Ectodermal cell (in vitro differentiated cells): ENCODE data around the gene LYZL1.

Experiments used
- H3K27ac ChIP-seq: 2 replicates; pipeline ENCODE4 v1.7.0; 2013; ENCODE audit warnings: mild to moderate bottlenecking, low read depth, low read length; ENCODE audit not compliant: insufficient read depth, poor library complexity, severe bottlenecking
- H3K27me3 ChIP-seq: 2 replicates; pipeline ENCODE4 v1.7.0; 2013; ENCODE audit warnings: mild to moderate bottlenecking, low read length; ENCODE audit not compliant: insufficient read depth, control insufficient read depth, poor library complexity, severe bottlenecking
- H3K36me3 ChIP-seq: one replicate; pipeline ENCODE4 v1.7.0; 2013; ENCODE audit warnings: low read length; ENCODE audit not compliant: control insufficient read depth, insufficient read depth
- H3K4me1 ChIP-seq: one replicate; pipeline ENCODE4 v1.7.0; 2013; ENCODE audit warnings: low read length; ENCODE audit not compliant: control insufficient read depth, insufficient read depth
- H3K4me3 ChIP-seq: 2 replicates; pipeline ENCODE4 v1.7.0; 2013; ENCODE audit warnings: low read depth, low read length, control low read depth; ENCODE audit not compliant: insufficient read depth
- H3K9me3 ChIP-seq: 2 replicates; pipeline ENCODE4 v1.7.0; 2013; ENCODE audit warnings: mild to moderate bottlenecking, low read length, moderate library complexity; ENCODE audit not compliant: control insufficient read depth
- WGBS, 2 experiments: methylation state at CpG; one replicate each; pipeline ENCODE4 v1.1.7; 2013; ENCODE audit warnings: missing lambda C conversion rate in 2 of 2; 5-methylcytosine and 5-hydroxymethylcytosine counted together

The LYZL1 gene

DNA sequence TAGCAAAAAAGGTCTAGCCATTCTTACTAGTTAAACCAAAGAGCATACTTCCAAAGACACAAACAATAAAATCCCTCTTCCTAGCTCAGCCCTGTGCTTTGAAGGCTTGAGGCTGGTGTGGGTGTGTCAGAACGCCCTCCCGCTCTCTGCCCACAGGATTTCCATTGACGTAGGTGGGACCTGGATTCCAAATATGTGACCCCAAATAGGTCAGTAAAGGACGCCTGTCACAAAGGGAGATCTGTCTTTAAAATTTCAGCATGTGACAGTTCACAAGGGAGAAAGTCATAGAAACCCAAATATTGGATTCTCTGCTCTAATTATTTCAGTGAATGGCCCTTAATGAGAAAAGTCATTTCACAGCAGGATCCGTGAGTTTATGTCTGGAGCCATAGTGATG is 39.9 kb upstream of the LYZL1 start:
- Histone ChIP-seq H3K36me3 (no peaks in the 10 kb centered on the region), H3K27me3 (no peaks in the 10 kb centered on the region), H3K4me1 (peaks cover 14% of the 10 kb centered on the region), H3K4me3 (no peak overlapping the region), H3K9me3 (no peaks in the 10 kb centered on the region), H3K27ac (no peak overlapping the region)
- WGBS, 2 experiments: 81 to 88% methylated on average over 5 of the region's 5 CpGs

GRCh38 chr10:29250066-29250465 is 38.8 kb upstream of the LYZL1 start:
- no peak overlapping the region for H3K27ac ChIP-seq
- H3K9me3 ChIP-seq: no peaks in the 10 kb centered on the region
- no peak overlapping the region for H3K4me3 ChIP-seq
- WGBS, 2 experiments: 88 to 91% methylated on average over 1 of the region's 1 CpG
- H3K4me1 ChIP-seq: peaks cover 24% of the 10 kb centered on the region
- H3K36me3 ChIP-seq: no peaks in the 10 kb centered on the region
- H3K27me3 ChIP-seq: no peaks in the 10 kb centered on the region

DNA sequence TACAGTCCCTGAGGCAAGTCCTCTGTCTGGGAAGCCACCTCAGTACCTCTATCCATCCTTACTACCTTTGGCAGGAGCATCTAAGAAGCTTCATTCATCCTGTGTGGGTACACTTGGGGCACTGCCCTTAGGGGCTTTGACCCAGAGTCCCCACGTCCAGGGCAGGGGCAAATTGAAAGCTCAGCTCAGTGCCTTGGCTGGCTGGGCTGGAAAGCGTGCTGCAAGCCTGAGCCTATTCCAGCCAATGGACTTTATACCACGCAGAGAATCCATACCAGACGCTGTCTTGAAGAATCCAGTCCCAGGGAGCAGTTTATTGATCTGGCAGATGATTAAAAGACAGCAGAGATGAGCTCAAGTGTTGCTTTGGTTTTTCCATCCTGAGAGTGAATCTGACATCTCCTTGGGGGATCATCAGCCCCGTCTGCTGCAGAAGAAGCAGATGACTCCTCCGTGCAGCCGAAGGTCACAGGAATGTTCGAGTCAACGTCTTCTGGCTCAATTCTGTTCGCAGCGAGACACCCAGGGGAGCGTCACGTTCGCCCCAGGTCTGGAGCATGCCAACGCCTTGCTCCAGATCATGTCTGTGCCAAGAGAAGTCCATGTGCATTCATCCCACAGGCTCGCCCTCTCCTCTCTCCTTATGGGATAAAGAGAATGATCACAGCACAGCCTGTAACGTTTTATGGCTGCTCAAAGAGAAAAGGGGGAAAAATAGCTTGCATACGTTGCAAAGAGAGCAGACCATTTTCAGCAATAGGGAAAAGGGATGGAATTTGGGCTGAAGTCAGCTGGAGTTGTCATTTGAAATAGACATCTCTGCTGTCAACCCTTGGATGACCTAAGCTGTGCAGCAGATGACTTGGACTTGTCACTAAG is 35.8 kb upstream of the LYZL1 start:
- Histone ChIP-seq H3K9me3 (no peaks in the 10 kb centered on the region), H3K36me3 (no peaks in the 10 kb centered on the region), H3K27me3 (no peaks in the 10 kb centered on the region), H3K4me3 (no peak overlapping the region), H3K4me1 (peaks cover 47% of the 10 kb centered on the region), H3K27ac (no peak overlapping the region)
- 93 to 95% methylated on average over 18 of the region's 18 CpGs for WGBS, 2 experiments

- H3K36me3 ChIP-seq: no peaks in the 10 kb centered on the region
- H3K27me3 ChIP-seq: no peaks in the 10 kb centered on the region
- no peak overlapping the region for H3K27ac ChIP-seq
- no peaks in the 10 kb centered on the region for H3K9me3 ChIP-seq
- no peak overlapping the region for H3K4me3 ChIP-seq
- H3K4me1 ChIP-seq: peaks cover 47% of the 10 kb centered on the region
- WGBS, 2 experiments: 95 to 98% methylated on average over 3 of the region's 3 CpGs
Measured at GRCh38 chr10:29253690-29254029, 35.2 kb upstream of the LYZL1 start.

GRCh38 chr10:29254123-29255046 is 34.5 kb upstream of the LYZL1 start:
- H3K36me3 ChIP-seq: no peaks in the 10 kb centered on the region
- H3K27ac ChIP-seq: peak overlapping the region; percentile 54
- no peak overlapping the region for H3K4me3 ChIP-seq
- H3K4me1 ChIP-seq: peaks cover 44% of the 10 kb centered on the region
- 14 to 17% methylated on average over 9 of the region's 9 CpGs for WGBS, 2 experiments
- H3K27me3 ChIP-seq: no peaks in the 10 kb centered on the region
- no peaks in the 10 kb centered on the region for H3K9me3 ChIP-seq

DNA sequence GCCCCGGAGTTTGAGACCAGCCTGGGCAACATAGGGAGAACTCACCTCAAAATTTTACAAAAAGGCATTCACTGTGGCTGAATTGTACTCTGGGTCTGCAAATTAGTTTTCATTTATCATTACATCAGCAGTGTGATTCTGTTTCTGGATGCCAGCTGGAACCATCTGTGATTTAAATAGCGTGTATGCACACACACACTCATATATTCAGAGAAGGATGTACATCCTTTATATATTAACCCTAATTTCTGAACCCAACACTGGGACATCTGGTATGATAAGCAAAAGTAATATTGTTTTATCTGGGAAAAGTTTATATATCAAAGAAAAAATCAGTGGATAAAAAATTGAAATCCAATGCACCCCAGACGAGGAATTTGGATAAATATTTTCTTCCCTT is 33.8 kb upstream of the LYZL1 start:
- no peak overlapping the region for H3K4me3 ChIP-seq
- no peaks in the 10 kb centered on the region for H3K27me3 ChIP-seq
- peak overlapping the region; percentile 54 for H3K27ac ChIP-seq
- H3K36me3 ChIP-seq: no peaks in the 10 kb centered on the region
- no peaks in the 10 kb centered on the region for H3K9me3 ChIP-seq
- WGBS, 2 experiments: 0 to 68% methylated on average over 1 to 3 of the region's 3 CpGs
- peaks cover 42% of the 10 kb centered on the region for H3K4me1 ChIP-seq

- WGBS, 2 experiments: 90 to 98% methylated on average over 7 of the region's 7 CpGs
- peaks cover 42% of the 10 kb centered on the region for H3K4me1 ChIP-seq
- H3K36me3 ChIP-seq: no peaks in the 10 kb centered on the region
- no peaks in the 10 kb centered on the region for H3K9me3 ChIP-seq
- H3K27me3 ChIP-seq: no peaks in the 10 kb centered on the region
- no peak overlapping the region for H3K27ac ChIP-seq
- H3K4me3 ChIP-seq: no peak overlapping the region
Measured at GRCh38 chr10:29256019-29256418, 32.9 kb upstream of the LYZL1 start.

GRCh38 chr10:29256586-29256985 is 32.3 kb upstream of the LYZL1 start:
- Histone ChIP-seq H3K27me3 (no peaks in the 10 kb centered on the region), H3K27ac (no peak overlapping the region), H3K9me3 (no peaks in the 10 kb centered on the region), H3K4me3 (no peak overlapping the region), H3K36me3 (no peaks in the 10 kb centered on the region), H3K4me1 (peaks cover 42% of the 10 kb centered on the region)
- 60 to 71% methylated on average over 1 of the region's 1 CpG for WGBS, 2 experiments

- H3K4me3 ChIP-seq: no peak overlapping the region
Measured at GRCh38 chr10:29257106-29257783, 31.6 kb upstream of the LYZL1 start.

DNA sequence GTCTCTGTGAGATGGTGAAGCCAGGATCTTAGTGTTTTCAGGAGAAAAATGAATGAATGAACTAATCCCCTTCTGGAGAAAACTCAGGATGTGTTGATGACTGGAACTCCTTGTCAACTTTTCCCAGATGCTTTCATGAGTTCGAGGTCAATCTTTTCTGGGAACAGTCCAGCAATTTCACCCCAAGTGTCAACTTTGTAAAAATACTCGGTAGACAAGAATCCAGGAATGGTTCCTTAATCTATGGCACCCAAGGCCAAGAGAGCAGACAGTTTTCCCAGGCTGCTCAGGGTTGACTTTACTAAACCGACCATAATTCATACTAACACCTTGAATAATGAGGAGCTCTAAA is 31.1 kb upstream of the LYZL1 start:
- Histone ChIP-seq H3K4me3 (no peak overlapping the region), H3K9me3 (no peaks in the 10 kb centered on the region), H3K36me3 (no peaks in the 10 kb centered on the region), H3K4me1 (peaks cover 42% of the 10 kb centered on the region), H3K27me3 (no peaks in the 10 kb centered on the region), H3K27ac (no peak overlapping the region)
- 92 to 93% methylated on average over 3 of the region's 3 CpGs for WGBS, 2 experiments

More at GRCh38 chr10:29257106-29257783, 31.6 kb upstream of the LYZL1 start:
- H3K27me3 ChIP-seq: no peaks in the 10 kb centered on the region
- 87 to 89% methylated on average over 11 of the region's 11 CpGs for WGBS, 2 experiments
- H3K4me1 ChIP-seq: peaks cover 42% of the 10 kb centered on the region
- H3K36me3 ChIP-seq: no peaks in the 10 kb centered on the region
- no peak overlapping the region for H3K27ac ChIP-seq
- H3K9me3 ChIP-seq: no peaks in the 10 kb centered on the region
